GM23338 (cell line): Measurements from ENCODE around the gene PLEK. TPM values are rescaled to one million over a fixed set of nuclear protein-coding genes. Genes with fewer than 3 reads are reported as not detected.

Source experiments
- ATAC-seq: fragments of 200-7000 bp; cut with Tn5 transposase; 3 replicates; pipeline ENCODE4 v1.9.1; 2020
- DNase-seq: peaks from one replicate; pipeline ENCODE4 v3.0.0-alpha.2; 2015; ENCODE audit warnings: low spot score
- H2AFZ ChIP-seq: fragments of 200-600 bp; sonication (generic); 2 replicates; pipeline ENCODE4 v1.8.0; 2016; ENCODE audit warnings: antibody characterized with exemption, mild to moderate bottlenecking, moderate library complexity
- H3F3A ChIP-seq: fragments of 200-600 bp; sonication (generic); replicated peaks from 2 replicates; pipeline ENCODE4 v1.8.0; 2017; ENCODE audit warnings: antibody characterized with exemption, mixed run types, low read depth
- H3K27ac ChIP-seq: fragments of 200-600 bp; sonication (generic); 2 replicates; pipeline ENCODE4 v1.6.1; 2016; ENCODE audit warnings: low read depth
- H3K27me3 ChIP-seq: fragments of 200-600 bp; sonication (generic); 2 replicates; pipeline ENCODE4 v1.8.0; 2016; ENCODE audit warnings: mild to moderate bottlenecking, mixed run types, moderate library complexity; ENCODE audit not compliant: insufficient read depth
- H3K36me3 ChIP-seq: fragments of 200-600 bp; sonication (generic); 2 replicates; pipeline ENCODE4 v1.8.0; 2016; ENCODE audit warnings: mild to moderate bottlenecking; ENCODE audit not compliant: insufficient read depth
- H3K4me1 ChIP-seq: fragments of 200-600 bp; sonication (generic); 2 replicates; pipeline ENCODE4 v1.8.0; 2016; ENCODE audit warnings: mild to moderate bottlenecking, moderate library complexity; ENCODE audit not compliant: insufficient read depth
- H3K4me2 ChIP-seq: fragments of 200-600 bp; sonication (generic); 2 replicates; pipeline ENCODE4 v1.7.1; 2017; ENCODE audit warnings: mixed run types
- H3K4me3 ChIP-seq: fragments of 200-600 bp; sonication (generic); 2 replicates; pipeline ENCODE4 v1.6.1; 2016; ENCODE audit warnings: mixed run types
- H3K79me2 ChIP-seq: fragments of 200-600 bp; sonication (generic); replicated peaks from 2 replicates; pipeline ENCODE4 v1.8.0; 2017; ENCODE audit warnings: mild to moderate bottlenecking; ENCODE audit not compliant: insufficient read depth
- H3K9me2 ChIP-seq: fragments of 200-600 bp; sonication (generic); 2 replicates; pipeline ENCODE4 v1.8.0; 2017; ENCODE audit not compliant: insufficient read depth
- H4K20me1 ChIP-seq: fragments of 200-600 bp; sonication (generic); replicated peaks from 2 replicates; pipeline ENCODE4 v1.8.0; 2017; ENCODE audit warnings: mild to moderate bottlenecking; ENCODE audit not compliant: insufficient read depth
- H3K27ac Mint-ChIP-seq: 2 replicates; pipeline ENCODE4 v1.8.0; 2020; ENCODE audit warnings: inconsistent platforms, mild to moderate bottlenecking, moderate library complexity, mixed read lengths
- H3K27me3 Mint-ChIP-seq: 3 replicates; pipeline ENCODE4 v1.8.0; 2022; ENCODE audit warnings: low read depth, mild to moderate bottlenecking, moderate library complexity, mixed read lengths, inconsistent platforms; ENCODE audit not compliant: insufficient read depth, poor library complexity
- H3K36me3 Mint-ChIP-seq: 3 replicates; pipeline ENCODE4 v1.8.0; 2021; ENCODE audit warnings: low read depth, mild to moderate bottlenecking, inconsistent platforms, moderate library complexity, mixed read lengths
- H3K4me1 Mint-ChIP-seq: 3 replicates; pipeline ENCODE4 v1.8.0; 2020; ENCODE audit warnings: mild to moderate bottlenecking, inconsistent platforms, mixed read lengths
- H3K4me3 Mint-ChIP-seq: 3 replicates; pipeline ENCODE4 v1.8.0; 2021; ENCODE audit warnings: moderate library complexity, mild to moderate bottlenecking, inconsistent platforms, mixed read lengths
- H3K9me3 Mint-ChIP-seq: 3 replicates; pipeline ENCODE4 v1.8.0; 2020; ENCODE audit warnings: moderate library complexity, mild to moderate bottlenecking, inconsistent platforms, mixed read lengths
- CREB1 ChIP-seq: fragments of 250-450 bp; sonication (Bioruptor Pico); IDR thresholded peaks from 2 replicates; pipeline ENCODE4 v1.5.0; 2020; ENCODE audit warnings: low read depth, mild to moderate bottlenecking, moderate library complexity
- CTCF ChIP-seq, 2 experiments: fragments of 200-600 bp in 1 of 2; sonication (generic) in 1 of 2; conservative IDR thresholded peaks; 2 replicates each; pipeline versions ENCODE4 v1.5.1 to v1.6.1; 2016 to 2017; ENCODE audit warnings: antibody characterized with exemption in 2 of 2, low read depth in 2 of 2, mild to moderate bottlenecking in 2 of 2, moderate library complexity in 1 of 2
- ETS1 ChIP-seq: IDR thresholded peaks from 2 replicates; pipeline ENCODE4 v1.6.1; 2016; ENCODE audit warnings: antibody characterized with exemption
- EZH2 ChIP-seq: fragments of 200-600 bp; sonication (generic); IDR thresholded peaks from one replicate; pipeline ENCODE4 v1.8.0; 2017; ENCODE audit warnings: antibody characterized with exemption, mild to moderate bottlenecking, low read depth; ENCODE audit not compliant: unreplicated experiment
- EZH2phosphoT487 ChIP-seq: fragments of 200-600 bp; sonication (generic); IDR thresholded peaks from one replicate; pipeline ENCODE4 v1.8.1; 2018; ENCODE audit warnings: antibody characterized with exemption; ENCODE audit not compliant: unreplicated experiment
- JUNB ChIP-seq: IDR thresholded peaks from one replicate; pipeline ENCODE4 v1.6.1; 2016; ENCODE audit warnings: antibody characterized with exemption; ENCODE audit not compliant: unreplicated experiment
- NANOG ChIP-seq: IDR thresholded peaks from 2 replicates; pipeline ENCODE4 v1.6.1; 2016; ENCODE audit warnings: antibody characterized with exemption, borderline replicate concordance
- POLR2AphosphoS5 ChIP-seq: IDR thresholded peaks from 2 replicates; pipeline ENCODE4 v1.6.1; 2016; ENCODE audit warnings: antibody characterized with exemption, low read depth
- REST ChIP-seq: IDR thresholded peaks from one replicate; pipeline ENCODE4 v1.6.1; 2018; ENCODE audit warnings: antibody characterized with exemption; ENCODE audit not compliant: unreplicated experiment
- STAT1 ChIP-seq: IDR thresholded peaks from one replicate; pipeline ENCODE4 v1.6.1; 2016; ENCODE audit warnings: antibody characterized with exemption; ENCODE audit not compliant: unreplicated experiment
- ZNF114 ChIP-seq: fragments of 250-450 bp; sonication (Bioruptor Pico); IDR thresholded peaks from 2 replicates; pipeline ENCODE4 v1.5.0; 2020; ENCODE audit warnings: mild to moderate bottlenecking, moderate library complexity
- ZNF331 ChIP-seq: fragments of 250-450 bp; sonication (Bioruptor Pico); IDR thresholded peaks from 2 replicates; pipeline ENCODE4 v1.5.0; 2020; ENCODE audit warnings: low read depth, mild to moderate bottlenecking, moderate library complexity
- ZNF462 ChIP-seq: fragments of 250-450 bp; sonication (Bioruptor Pico); IDR thresholded peaks from 2 replicates; pipeline ENCODE4 v1.5.0; 2020; ENCODE audit warnings: mild to moderate bottlenecking, moderate library complexity
- polyA plus RNA-seq: library from polyadenylated mRNA; unstranded; fragments of >200 nt; fragmentation: Nextera tagmentation; extraction: Ambion mirVana; gene quantifications from 2 replicates; pipeline ENCODE4 v1.2.1, GENCODE V29; 2016
- total RNA-seq: library from RNA; depleted of rRNA; stranded (reverse); fragments of >200 nt; shearing (Covaris generic); gene quantifications from 2 replicates; pipeline ENCODE4 v1.2.3, GENCODE V29; 2014

PLEK gene
- total and polyA plus RNA-seq, 2 experiments from 2014 or later = 0.06 TPM; not detected in 1

- Histone ChIP-seq H3K27ac (no peak overlapping the region), H3K4me1 (no peaks in the 10 kb centered on the region), H3K36me3 (no peaks in the 10 kb centered on the region), H3K27me3 (peaks cover 5% of the 10 kb centered on the region; the same call in 1 of the 2 replicates), H3K4me3 (peak overlapping the region; percentile 38; the same call in 1 of the 2 replicates), H3K79me2 (no peaks in the 10 kb centered on the region), H3K9me2 (no peaks in the 10 kb centered on the region), H2AFZ (peak overlapping the region; percentile 84), H4K20me1 (no peaks in the 10 kb centered on the region), H3K4me2 (peak overlapping the region; percentile 55; the same call in 1 of the 2 replicates), H3F3A (no peaks in the 10 kb centered on the region)
- H3K4me3 Mint-ChIP-seq = peak overlapping the region; percentile 58; the same call in 2 of the 3 replicates
- no peak overlapping the region for H3K27ac Mint-ChIP-seq
- TF ChIP-seq ZNF331 (no peak), EZH2phosphoT487 (no peak), ETS1 (no peak), NANOG (no peak), JUNB (no peak), CTCF (conservative IDR thresholded peaks at IDR 0.05; ENCODE audit: low read depth in 2 of 2) (no peak), ZNF114 (CRISPR knock-in tag) (no peak), CREB1 (CRISPR knock-in tag) (no peak), EZH2 (no peak), POLR2AphosphoS5 (no peak), ZNF462 (CRISPR knock-in tag) (no peak), REST (no peak), STAT1 (no peak)
- peaks cover 5% of the 10 kb centered on the region for H3K27me3 Mint-ChIP-seq
- DNase-seq = no peak
- no peaks in the 10 kb centered on the region for H3K36me3 Mint-ChIP-seq
- no peaks in the 10 kb centered on the region for H3K4me1 Mint-ChIP-seq
- peaks cover 5% of the 10 kb centered on the region; the same call in 2 of the 3 replicates for H3K9me3 Mint-ChIP-seq
- peak; percentile 83 for ATAC-seq
Observed at GRCh38 chr2:68404893-68405799, 40.1 kb downstream of the PLEK start.
